Measurements from ENCODE around the gene ANKDD1A. TPM values are rescaled to one million over a fixed set of nuclear protein-coding genes. Genes with fewer than 3 reads are reported as not detected.

ANKDD1A gene
- total RNA-seq, 2 experiments from 2014 or later, result 9.1 to 9.5 TPM

- ChIA-PET POLR2A (no interaction called here), CTCF (interaction anchor here (1.0 to 1.6 kb wide), 5 partner anchors 9 to 274 kb away, joined by 3 to 4 read pairs (median 3); no protein-coding TSS in a partner anchor)
- H3K9me3 Mint-ChIP-seq (ENCODE audit: insufficient read depth), result no peaks in the 10 kb centered on the region
- DNase-seq (no peak), ATAC-seq (no peak)
- H3K4me3 Mint-ChIP-seq, result no peak overlapping the region
- H3K36me3 Mint-ChIP-seq (ENCODE audit: low read depth), result peaks cover 12% of the 10 kb centered on the region
- H3K27ac Mint-ChIP-seq, result no peak overlapping the region
- H3K4me1 Mint-ChIP-seq (ENCODE audit: low read depth), result no peaks in the 10 kb centered on the region
- no peaks in the 10 kb centered on the region for H3K27me3 Mint-ChIP-seq (ENCODE audit: low read depth)
Observed at GRCh38 chr15:65004993-65005392, 93.3 kb downstream of the ANKDD1A start.

GRCh38 chr15:65006876-65007275, 95.2 kb downstream of the ANKDD1A start:
- H3K9me3 Mint-ChIP-seq (ENCODE audit: insufficient read depth), result no peaks in the 10 kb centered on the region
- peaks cover 14% of the 10 kb centered on the region for H3K36me3 Mint-ChIP-seq (ENCODE audit: low read depth)
- no peak overlapping the region for H3K4me3 Mint-ChIP-seq
- CTCF ChIA-PET, result no interaction called here
- H3K4me1 Mint-ChIP-seq (ENCODE audit: low read depth), result no peaks in the 10 kb centered on the region
- H3K27ac Mint-ChIP-seq, result no peak overlapping the region
- ATAC-seq (no peak), DNase-seq (no peak)
- no peaks in the 10 kb centered on the region for H3K27me3 Mint-ChIP-seq (ENCODE audit: low read depth)
- POLR2A ChIA-PET, result no interaction called here

Other genes with a start within 250 kb of the ANKDD1A start
- gene RBPMS2, start 136.3 kb upstream of the ANKDD1A start, total RNA-seq, result not detected
- gene PIF1, start 86.3 kb upstream of the ANKDD1A start, total RNA-seq, result 10 to 100 TPM; 69.1 to 71.1 TPM
- gene PLEKHO2, start 70.0 kb upstream of the ANKDD1A start, total RNA-seq, result 10 to 100 TPM; 25.8 to 26.4 TPM
- 10 to 100 TPM; 53.8 to 55.1 TPM for gene SPG21, start 78.0 kb downstream of the ANKDD1A start, total RNA-seq
- gene MTFMT, start 117.7 kb downstream of the ANKDD1A start, total RNA-seq, result 10 to 100 TPM; 16.2 to 19.3 TPM
- not detected for gene SLC51B, start 133.5 kb downstream of the ANKDD1A start, total RNA-seq
- not detected for gene RASL12, start 156.1 kb downstream of the ANKDD1A start, total RNA-seq
- gene KBTBD13, start 164.8 kb downstream of the ANKDD1A start, total RNA-seq, result not detected
- 1 to 10 TPM; 3.5 to 4.2 TPM for gene UBAP1L, start 203.3 kb downstream of the ANKDD1A start, total RNA-seq
- gene PDCD7, start 221.9 kb downstream of the ANKDD1A start, total RNA-seq, result 10 to 100 TPM; 31.5 to 34.9 TPM